Measurements from ENCODE around the gene EDAR. TPM values are rescaled to one million over a fixed set of nuclear protein-coding genes. Genes with fewer than 3 reads are reported as not detected.

EDAR gene
- total RNA-seq, 1 donor from 2014 or later: 0.33 TPM

GRCh38 chr2:108916796-108917421 lies 72.1 kb downstream of the EDAR start:
- intact Hi-C loops (cut with micrococcal nuclease): no loop called here
- Histone ChIP-seq H3K36me3 (no peaks in the 10 kb centered on the region), H3K27me3 (ENCODE audit: low read depth) (peaks cover 25% of the 10 kb centered on the region), H3K4me1 (no peaks in the 10 kb centered on the region), H3K27ac (replicated peaks) (no peak overlapping the region), H3K4me3 (no peak overlapping the region), H3K9me3 (replicated peaks) (no peaks in the 10 kb centered on the region)
- no peak for DNase-seq
- no peak for TF ChIP-seq CTCF (IDR thresholded peaks at IDR 0.05; ENCODE audit: borderline replicate concordance)

GRCh38 chr2:108916122-108916795 lies 72.8 kb downstream of the EDAR start:
- no peaks in the 10 kb centered on the region for H3K4me1 ChIP-seq
- intact Hi-C loops (cut with micrococcal nuclease): no loop called here
- peaks cover 25% of the 10 kb centered on the region for H3K27me3 ChIP-seq (ENCODE audit: low read depth)
- H3K9me3 ChIP-seq (replicated peaks): no peaks in the 10 kb centered on the region
- no peak for TF ChIP-seq CTCF (IDR thresholded peaks at IDR 0.05; ENCODE audit: borderline replicate concordance)
- no peak overlapping the region for H3K4me3 ChIP-seq
- H3K36me3 ChIP-seq: no peaks in the 10 kb centered on the region
- DNase-seq: no peak
- no peak overlapping the region for H3K27ac ChIP-seq (replicated peaks)

GRCh38 chr2:108912629-108912902 lies 76.5 kb downstream of the EDAR start:
- H3K4me1 ChIP-seq: no peaks in the 10 kb centered on the region
- no peak for TF ChIP-seq CTCF (IDR thresholded peaks at IDR 0.05; ENCODE audit: borderline replicate concordance)
- no peak for DNase-seq
- H3K27ac ChIP-seq (replicated peaks): no peak overlapping the region
- no peak overlapping the region for H3K4me3 ChIP-seq
- no peaks in the 10 kb centered on the region for H3K36me3 ChIP-seq
- H3K27me3 ChIP-seq (ENCODE audit: low read depth): peaks cover 11% of the 10 kb centered on the region
- intact Hi-C loops (cut with micrococcal nuclease): no loop called here
- H3K9me3 ChIP-seq (replicated peaks): no peaks in the 10 kb centered on the region

GRCh38 chr2:108911807-108912628 lies 77.0 kb downstream of the EDAR start:
- no peak overlapping the region for H3K4me3 ChIP-seq
- H3K9me3 ChIP-seq (replicated peaks): no peaks in the 10 kb centered on the region
- intact Hi-C loops (cut with micrococcal nuclease): no loop called here
- no peak overlapping the region for H3K27ac ChIP-seq (replicated peaks)
- H3K36me3 ChIP-seq: no peaks in the 10 kb centered on the region
- no peaks in the 10 kb centered on the region for H3K4me1 ChIP-seq
- H3K27me3 ChIP-seq (ENCODE audit: low read depth): peaks cover 9% of the 10 kb centered on the region
- TF ChIP-seq CTCF (IDR thresholded peaks at IDR 0.05; ENCODE audit: borderline replicate concordance): no peak
- no peak for DNase-seq

- peaks cover 9% of the 10 kb centered on the region for H3K27me3 ChIP-seq (ENCODE audit: low read depth)
- no peaks in the 10 kb centered on the region for H3K36me3 ChIP-seq
- no peak overlapping the region for H3K27ac ChIP-seq (replicated peaks)
- H3K9me3 ChIP-seq (replicated peaks): no peaks in the 10 kb centered on the region
- peaks cover 6% of the 10 kb centered on the region for H3K4me1 ChIP-seq
- DNase-seq: no peak
- intact Hi-C loops (cut with micrococcal nuclease): no loop called here
- no peak for TF ChIP-seq CTCF (IDR thresholded peaks at IDR 0.05; ENCODE audit: borderline replicate concordance)
- no peak overlapping the region for H3K4me3 ChIP-seq
These were observed 77.6 kb downstream of the EDAR start for GRCh38 chr2:108911401-108911800.
